GM21529 (cell line): Measurements from ENCODE around the gene PSMG2.
"Not testable (repeated sequence)": the region's sequence is repeated elsewhere in the genome, so short reads cannot be mapped to it uniquely, and the experiment has no call there.

ENCODE experiments used
- ATAC-seq: cut with Tn5 transposase; IDR thresholded peaks from one replicate; pipeline ENCODE4 v1.9.1; 2021; ENCODE audit not compliant: unreplicated experiment

The PSMG2 gene

GRCh38 chr18:12721495-12722275 lies 18.8 kb downstream of the PSMG2 start:
- no peak for ATAC-seq

DNA sequence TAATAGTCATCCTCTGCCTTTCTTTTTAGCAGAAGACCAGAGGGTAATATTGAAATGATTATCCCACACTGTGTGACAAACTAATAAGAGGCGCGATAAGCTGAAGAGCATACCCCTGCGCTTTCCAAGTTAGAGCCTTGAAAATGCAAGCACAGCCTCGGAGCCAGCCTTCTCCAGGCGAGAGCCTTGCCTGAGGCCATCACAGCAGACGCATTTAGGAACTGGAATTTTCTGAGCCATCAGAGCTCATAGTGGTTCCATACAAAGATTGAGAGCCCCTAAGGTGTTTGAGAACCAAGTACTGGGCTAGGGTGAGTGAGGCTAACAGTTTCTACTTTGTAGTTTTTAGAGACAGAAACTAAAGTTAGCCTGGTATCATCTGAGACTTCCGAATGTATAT lies 19.9 kb downstream of the PSMG2 start:
- no peak for ATAC-seq

DNA sequence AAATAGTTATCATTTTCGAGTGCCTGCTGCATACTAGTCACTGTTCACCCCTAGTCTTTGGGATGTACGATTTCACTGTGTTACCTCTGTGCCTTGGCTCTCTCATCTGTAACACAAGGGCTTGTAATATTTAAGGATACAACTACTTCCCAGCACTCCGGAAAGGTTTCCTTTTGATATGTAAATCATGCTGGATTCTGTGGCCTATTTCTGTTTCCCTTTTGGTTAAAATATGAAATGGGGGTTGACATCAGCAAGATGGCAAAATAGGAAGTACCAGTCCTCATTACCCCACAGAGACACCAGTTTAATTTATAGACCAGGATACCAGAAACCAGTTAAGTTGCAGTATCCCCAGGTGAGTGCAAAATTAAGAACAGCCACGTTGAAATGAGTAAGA lies 23.5 kb downstream of the PSMG2 start:
- no peak for ATAC-seq

- no peak for ATAC-seq
These were observed 24.1 kb downstream of the PSMG2 start for GRCh38 chr18:12726774-12727550.

- no peak for ATAC-seq
These were observed 34.5 kb downstream of the PSMG2 start for GRCh38 chr18:12737243-12737902.

- no peak for ATAC-seq
These were observed 38.5 kb downstream of the PSMG2 start for GRCh38 chr18:12741351-12741750.

GRCh38 chr18:12742453-12742852 lies 39.6 kb downstream of the PSMG2 start:
- ATAC-seq, result no peak

DNA sequence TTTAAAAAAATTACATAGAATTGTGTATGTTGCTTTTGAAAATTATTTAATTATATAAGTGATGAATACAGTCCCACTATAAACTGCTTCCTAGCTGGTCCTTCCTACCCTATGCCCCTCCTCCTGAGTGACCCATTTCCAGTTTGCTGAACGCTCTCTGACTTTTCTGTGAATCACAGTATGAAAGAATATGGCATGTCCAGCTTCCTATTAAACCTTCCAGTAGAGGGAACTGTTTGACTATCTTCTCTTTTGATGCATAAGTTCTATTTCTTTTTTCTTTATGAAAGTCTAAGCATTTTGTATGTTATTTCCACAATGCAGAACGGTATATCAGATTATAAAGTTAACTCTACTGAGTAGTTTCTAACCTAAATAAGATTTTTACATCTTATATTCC lies 41.3 kb downstream of the PSMG2 start:
- ATAC-seq, result no peak

DNA sequence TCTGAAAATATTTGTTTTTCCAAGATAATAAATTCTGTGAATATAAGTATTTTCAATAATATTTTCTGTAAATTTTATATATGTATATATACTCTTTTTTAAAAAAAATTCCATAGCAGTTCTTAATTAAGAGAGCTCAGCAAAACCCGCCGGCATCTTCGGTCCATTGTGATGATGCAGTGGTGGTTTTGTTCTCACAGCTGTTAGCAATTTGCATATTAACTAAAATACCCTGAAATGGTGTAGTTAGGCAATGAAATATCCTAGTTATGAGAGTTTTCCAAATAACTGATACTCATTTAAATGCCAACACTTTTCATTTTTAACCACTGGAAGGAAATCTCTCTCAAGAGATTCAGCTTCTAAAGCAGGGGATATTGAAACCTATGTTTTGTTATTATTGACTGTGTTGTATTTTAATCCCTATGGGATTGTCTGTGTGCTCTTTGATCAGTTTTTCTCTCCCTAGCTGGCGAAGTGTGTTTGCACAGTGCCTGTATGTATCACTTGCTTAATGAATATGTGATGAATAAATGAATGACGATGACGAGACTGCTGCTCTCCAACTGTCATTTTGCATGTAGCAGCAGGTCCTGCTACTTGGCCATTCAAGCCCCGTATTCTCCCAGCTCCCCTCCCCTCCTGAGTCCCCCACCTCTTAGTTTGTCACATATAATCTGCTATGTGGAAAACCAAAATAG lies 42.4 kb downstream of the PSMG2 start:
- no peak for ATAC-seq

DNA sequence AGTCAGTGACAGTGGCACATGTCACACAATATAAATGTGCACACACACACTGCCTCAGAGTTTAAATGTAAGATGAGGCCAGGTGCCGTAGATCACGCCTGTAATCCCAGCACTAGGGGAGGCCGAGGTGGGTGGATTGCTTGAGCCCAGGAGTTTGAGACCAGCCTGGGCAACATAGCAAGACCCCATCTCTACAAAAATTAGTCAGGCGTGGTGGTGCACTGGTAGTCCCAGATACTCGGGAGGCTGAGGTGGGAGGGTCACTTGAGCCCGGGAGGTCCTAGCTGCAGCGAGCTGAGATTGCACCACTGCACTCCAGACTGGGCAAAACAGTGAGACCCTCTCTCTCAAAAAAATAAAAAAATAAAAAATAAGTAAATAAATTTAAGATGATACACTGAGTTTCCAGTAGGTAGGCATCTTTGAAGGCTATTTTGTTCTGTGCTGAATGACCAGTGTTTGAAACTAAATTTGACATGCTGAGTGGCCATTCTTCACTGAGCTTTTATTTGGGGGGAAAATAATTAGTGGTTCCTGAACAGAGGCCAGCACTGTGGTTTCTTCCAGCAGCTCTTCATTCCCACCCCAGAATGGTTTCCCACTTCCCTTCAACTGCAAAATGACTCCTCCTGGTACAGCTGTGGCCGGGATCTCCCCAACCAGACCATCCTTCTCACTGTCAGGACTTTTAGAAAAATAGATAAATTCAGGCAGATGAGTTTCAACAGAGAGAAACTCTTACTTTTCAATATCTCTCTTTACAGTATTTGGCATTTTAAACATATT lies 44.9 kb downstream of the PSMG2 start:
- no peak for ATAC-seq

GRCh38 chr18:12748671-12749070 lies 45.8 kb downstream of the PSMG2 start:
- ATAC-seq, result no peak

GRCh38 chr18:12749121-12749520 lies 46.3 kb downstream of the PSMG2 start:
- no peak for ATAC-seq

GRCh38 chr18:12750076-12750714 lies 47.4 kb downstream of the PSMG2 start:
- ATAC-seq, result peak; percentile 64

- ATAC-seq, result no peak
These were observed 48.1 kb downstream of the PSMG2 start for GRCh38 chr18:12750715-12751502.

GRCh38 chr18:12751503-12751884 lies 48.7 kb downstream of the PSMG2 start:
- no peak for ATAC-seq

GRCh38 chr18:12751891-12752290 lies 49.0 kb downstream of the PSMG2 start:
- ATAC-seq, result no peak

DNA sequence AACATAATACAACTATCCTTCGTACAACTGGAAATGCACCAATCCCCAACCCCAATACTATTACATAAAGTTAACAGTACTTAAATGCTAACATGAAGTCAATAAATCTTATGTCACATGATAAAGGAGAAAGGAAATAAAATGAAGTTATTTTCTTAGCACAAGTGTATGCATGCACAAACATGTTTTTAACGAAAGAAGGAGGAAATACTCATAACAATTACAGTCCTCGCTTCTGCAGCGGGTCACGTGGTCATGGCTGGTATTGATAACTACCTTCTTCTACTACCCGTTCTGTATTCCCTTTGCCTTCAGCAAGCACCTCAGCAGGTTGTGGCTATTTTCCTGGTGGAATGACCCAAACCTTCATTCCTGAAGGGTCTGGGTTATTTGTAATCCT lies 51.7 kb downstream of the PSMG2 start:
- no peak for ATAC-seq

DNA sequence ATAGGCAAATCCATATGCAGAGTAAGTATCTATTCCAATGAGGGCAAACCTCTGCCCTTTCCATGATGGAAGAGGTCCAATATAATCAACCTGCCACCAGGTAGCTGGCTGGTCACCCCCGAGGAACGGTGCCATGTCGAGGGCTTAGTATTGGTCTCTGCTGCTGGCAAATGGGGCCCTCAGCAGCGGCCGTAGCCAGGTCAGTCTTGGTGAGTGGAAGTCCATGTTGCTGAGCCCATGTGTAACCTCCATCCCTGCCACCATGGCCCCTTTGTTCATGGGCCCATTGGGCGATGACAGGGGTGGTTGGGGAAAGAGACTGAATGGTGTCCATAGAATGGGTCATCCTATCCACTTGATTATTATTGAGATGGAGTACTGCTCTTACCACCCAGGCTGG lies 52.8 kb downstream of the PSMG2 start:
- ATAC-seq, result not testable (repeated sequence)

DNA sequence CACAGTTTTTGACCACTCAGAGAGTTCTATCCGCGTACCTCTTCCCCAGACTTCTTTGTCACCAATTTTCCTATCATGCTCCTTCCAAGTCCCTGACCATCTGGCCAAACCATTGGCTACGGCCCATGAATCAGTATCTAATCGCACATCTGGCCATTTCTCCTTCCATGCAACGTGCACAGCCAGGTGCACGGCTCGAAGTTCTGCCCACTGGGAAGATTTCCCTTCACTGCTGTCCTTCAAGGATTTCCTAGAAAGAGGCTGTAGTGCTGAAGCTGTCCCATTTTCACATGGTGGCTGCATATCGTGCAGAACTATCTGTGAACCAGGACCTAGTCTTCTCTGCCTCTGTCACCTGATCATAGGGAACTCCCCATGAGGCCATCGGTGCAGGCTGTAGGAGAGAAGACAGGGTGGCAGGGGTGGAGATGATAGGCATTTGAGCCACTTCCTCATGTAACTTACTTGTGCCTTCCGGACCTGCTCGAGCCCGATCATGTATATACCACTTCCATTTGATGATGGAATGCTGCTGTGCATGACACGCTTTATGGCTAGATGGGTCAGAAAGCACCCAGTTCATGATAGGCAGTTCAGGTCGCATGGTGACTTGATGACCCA lies 53.9 kb downstream of the PSMG2 start:
- not testable (repeated sequence) for ATAC-seq
